Endothelial cell of umbilical vein (primary cell): ENCODE results near the gene OR2L3. TPM values are rescaled to one million over a fixed set of nuclear protein-coding genes. Genes with fewer than 3 reads are reported as not detected.

ENCODE experiments used
- BruUV-seq: library from RNA; stranded (reverse); fragments of 400-500 nt; replicated peaks from 2 replicates; lab custom pipeline; 2021; lab: Mats Ljungman, UMichigan
- CTCF ChIA-PET: fragments of 300-600, 350-600 bp; sonication (Branson Sonifier 250); formaldehyde crosslinking; loops from one replicate; lab custom pipeline; 2021; ENCODE audit warnings: antibody characterized with exemption, inconsistent platforms; lab: Charles Lee
- POLR2A ChIA-PET: fragments of 300-600, 350-600 bp; sonication (Branson Sonifier 250); formaldehyde crosslinking; loops from one replicate; lab custom pipeline; 2021; ENCODE audit warnings: antibody characterized with exemption, inconsistent platforms; lab: Charles Lee
- DNase-seq: peaks from one replicate; pipeline ENCODE4 v3.0.0-alpha.2; 2011; ENCODE audit warnings: low read depth, low spot score
- FAIRE-seq: peaks from 2 replicates; lab custom pipeline; 2011; peaks lifted over from hg19 to GRCh38; lab: Jason Lieb, UNC
- H2AFZ ChIP-seq: 2 replicates; pipeline ENCODE4 v1.6.0; 2012; ENCODE audit warnings: low read depth, low read length, control low read depth, inconsistent platforms
- H3K27ac ChIP-seq: 2 replicates; pipeline ENCODE4 v1.5.1; 2011; ENCODE audit warnings: low read depth, mild to moderate bottlenecking, control low read depth, low read length, moderate library complexity; ENCODE audit not compliant: insufficient read depth
- H3K27me3 ChIP-seq, 2 experiments: 2 replicates each; pipeline versions ENCODE4 v1.6.0 to v1.6.1; 2011; ENCODE audit warnings: low read length in 2 of 2, mixed read lengths in 1 of 2; ENCODE audit not compliant: control insufficient read depth in 2 of 2, insufficient read depth in 2 of 2
- H3K36me3 ChIP-seq, 2 experiments: 2 replicates in 1 of 2; 3 replicates in 1 of 2; pipeline ENCODE4 v1.5.1; 2011; ENCODE audit warnings: low read length in 2 of 2, mild to moderate bottlenecking in 1 of 2, moderate library complexity in 1 of 2; ENCODE audit not compliant: control insufficient read depth in 2 of 2, insufficient read depth in 2 of 2; ENCODE audit errors: extremely low read depth in 1 of 2
- H3K4me1 ChIP-seq: 3 replicates; pipeline ENCODE4 v1.5.1; 2011; ENCODE audit warnings: mild to moderate bottlenecking, low read length; ENCODE audit not compliant: control insufficient read depth, insufficient read depth; ENCODE audit errors: extremely low read depth
- H3K4me2 ChIP-seq: 2 replicates; pipeline ENCODE4 v1.6.1; 2011; ENCODE audit warnings: low read length, control low read depth, mixed read lengths; ENCODE audit not compliant: insufficient read depth
- H3K4me3 ChIP-seq, 3 experiments: fragments of 200-600 bp in 1 of 3; sonication (generic), shearing (Covaris generic) in 1 of 3; replicated peaks in 1 of 3; 2 replicates each; pipeline ENCODE4 v1.5.1; 2011 to 2016; ENCODE audit warnings: control low read depth in 3 of 3, low read length in 3 of 3, mild to moderate bottlenecking in 2 of 3, inconsistent platforms in 1 of 3, low read depth in 1 of 3, moderate library complexity in 1 of 3; ENCODE audit not compliant: insufficient read depth in 1 of 3
- H3K79me2 ChIP-seq: 2 replicates; pipeline ENCODE4 v1.6.0; 2012; ENCODE audit warnings: low read length, inconsistent platforms; ENCODE audit not compliant: control insufficient read depth, insufficient read depth
- H3K9ac ChIP-seq: replicated peaks from 2 replicates; pipeline ENCODE3; 2011; ENCODE audit warnings: low read length, control low read depth; ENCODE audit not compliant: insufficient read depth; ENCODE audit errors: extremely low read depth
- H3K9me1 ChIP-seq: replicated peaks from 3 replicates; pipeline ENCODE4 v1.6.0; 2011; ENCODE audit warnings: mild to moderate bottlenecking, low read length; ENCODE audit not compliant: control insufficient read depth, insufficient read depth; ENCODE audit errors: extremely low read depth
- H3K9me3 ChIP-seq: replicated peaks from 2 replicates; pipeline ENCODE4 v1.5.1; 2012; ENCODE audit warnings: low read length, inconsistent platforms; ENCODE audit not compliant: control insufficient read depth, insufficient read depth
- H4K20me1 ChIP-seq: replicated peaks from 2 replicates; pipeline ENCODE3; 2011; ENCODE audit warnings: mild to moderate bottlenecking, low read length; ENCODE audit not compliant: control insufficient read depth, insufficient read depth; ENCODE audit errors: extremely low read depth
- EZH2 ChIP-seq: IDR thresholded peaks from 2 replicates; pipeline ENCODE4 v1.6.1; 2012; ENCODE audit warnings: borderline replicate concordance, low read depth, mild to moderate bottlenecking, moderate library complexity, low read length, inconsistent platforms; ENCODE audit not compliant: severe bottlenecking
- FOS ChIP-seq: IDR thresholded peaks from 2 replicates; pipeline ENCODE4 v1.6.1; 2011; ENCODE audit warnings: mild to moderate bottlenecking, low read length, moderate library complexity, borderline replicate concordance; ENCODE audit not compliant: insufficient read depth
- GATA2 ChIP-seq: IDR thresholded peaks from 2 replicates; pipeline ENCODE4 v1.7.0; 2011; ENCODE audit warnings: low read depth, mild to moderate bottlenecking, moderate library complexity, mixed read lengths, low read length; ENCODE audit not compliant: insufficient read length, insufficient read depth
- JUN ChIP-seq: IDR thresholded peaks from 2 replicates; pipeline ENCODE4 v1.6.1; 2011; ENCODE audit warnings: borderline replicate concordance, low read depth; ENCODE audit not compliant: insufficient read length, insufficient read depth
- MAX ChIP-seq: IDR thresholded peaks from 2 replicates; pipeline ENCODE4 v1.6.1; 2011; ENCODE audit not compliant: insufficient read depth, insufficient read length
- MYC ChIP-seq: IDR thresholded peaks from one replicate; pipeline ENCODE4 v1.6.1; 2011; ENCODE audit warnings: mild to moderate bottlenecking, low read depth, low read length
- POLR2A ChIP-seq: IDR thresholded peaks from 2 replicates; pipeline ENCODE4 v1.6.1; 2012; ENCODE audit warnings: low read depth, mild to moderate bottlenecking, control low read depth, low read length
- POLR2AphosphoS5 ChIP-seq: IDR thresholded peaks from 2 replicates; pipeline ENCODE4 v1.6.1; 2012; ENCODE audit warnings: low read depth, mild to moderate bottlenecking, control low read depth, low read length, moderate library complexity; ENCODE audit not compliant: insufficient read depth
- dilution Hi-C: fragments of 300-500 bp; cut with MboI; formaldehyde crosslinking; loops from one replicate; pipeline ENCODE4 v1.15.0; 2019; ENCODE audit warnings: low sequenced_read_pairs; ENCODE audit not compliant: extremely low pct_ligation_motif_present
- intact Hi-C: fragments of 100-400 bp; cut with micrococcal nuclease; formaldehyde crosslinking; loops from one replicate; pipeline ENCODE4 v1.10.0; 2022
- polyA plus RNA-seq, 4 experiments: library from polyadenylated mRNA; depleted of rRNA in 3 of 4; stranded (reverse) in 3 of 4; unstranded in 1 of 4; fragments of >200 nt; gene quantifications; 2 replicates each; pipeline versions ENCODE4 v1.2.1 to v1.2.3, GENCODE V29; 2011 to 2012; ENCODE audit warnings: missing spikeins in 1 of 4
- total RNA-seq: library from RNA; stranded (reverse); gene quantifications from 2 replicates; pipeline ENCODE4 v1.2.3, GENCODE V29; 2021
- TF ChIP-seq, protein P1 (sequence below), 2 donors: IDR thresholded peaks; 1 replicate in 1 of 2; 2 replicates in 1 of 2; pipeline ENCODE4 v1.5.1; 2011; ENCODE audit warnings: low read length in 2 of 2, mild to moderate bottlenecking in 2 of 2, moderate library complexity in 2 of 2, control low read depth in 1 of 2, inconsistent platforms in 1 of 2, low read depth in 1 of 2; ENCODE audit not compliant: insufficient read depth in 1 of 2; ENCODE audit errors: extremely low read depth in 1 of 2

The OR2L3 gene
- total and polyA plus RNA-seq, 2 donors (not counting 3 experiments of a cell fraction or from before 2014, with no cell fraction given), result not detected

- Histone ChIP-seq H3K9ac (no peak overlapping the region), H3K27ac (no peak overlapping the region), H3K36me3 (no peaks in the 10 kb centered on the region), H2AFZ (no peak overlapping the region), H3K9me3 (peaks cover 4% of the 10 kb centered on the region), H4K20me1 (no peaks in the 10 kb centered on the region), H3K27me3 (no peaks in the 10 kb centered on the region), H3K9me1 (no peaks in the 10 kb centered on the region), H3K4me1 (no peaks in the 10 kb centered on the region), H3K79me2 (no peaks in the 10 kb centered on the region), H3K4me2 (no peak overlapping the region), H3K4me3 (no peak overlapping the region)
- no peak for DNase-seq
- BruUV-seq, result no TSS peak
- FAIRE-seq, result no peak
- dilution Hi-C loops (no loop called here), intact Hi-C loops (no loop called here)
- ChIA-PET POLR2A (no interaction called here), CTCF (no interaction called here)
- TF ChIP-seq JUN (no peak), FOS (no peak), EZH2 (no peak), GATA2 (no peak), MYC (no peak), MAX (no peak), POLR2AphosphoS5 (no peak), POLR2A (no peak)
- TF ChIP-seq, protein P1, sequence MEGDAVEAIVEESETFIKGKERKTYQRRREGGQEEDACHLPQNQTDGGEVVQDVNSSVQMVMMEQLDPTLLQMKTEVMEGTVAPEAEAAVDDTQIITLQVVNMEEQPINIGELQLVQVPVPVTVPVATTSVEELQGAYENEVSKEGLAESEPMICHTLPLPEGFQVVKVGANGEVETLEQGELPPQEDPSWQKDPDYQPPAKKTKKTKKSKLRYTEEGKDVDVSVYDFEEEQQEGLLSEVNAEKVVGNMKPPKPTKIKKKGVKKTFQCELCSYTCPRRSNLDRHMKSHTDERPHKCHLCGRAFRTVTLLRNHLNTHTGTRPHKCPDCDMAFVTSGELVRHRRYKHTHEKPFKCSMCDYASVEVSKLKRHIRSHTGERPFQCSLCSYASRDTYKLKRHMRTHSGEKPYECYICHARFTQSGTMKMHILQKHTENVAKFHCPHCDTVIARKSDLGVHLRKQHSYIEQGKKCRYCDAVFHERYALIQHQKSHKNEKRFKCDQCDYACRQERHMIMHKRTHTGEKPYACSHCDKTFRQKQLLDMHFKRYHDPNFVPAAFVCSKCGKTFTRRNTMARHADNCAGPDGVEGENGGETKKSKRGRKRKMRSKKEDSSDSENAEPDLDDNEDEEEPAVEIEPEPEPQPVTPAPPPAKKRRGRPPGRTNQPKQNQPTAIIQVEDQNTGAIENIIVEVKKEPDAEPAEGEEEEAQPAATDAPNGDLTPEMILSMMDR (IDR thresholded peaks at IDR 0.05; ENCODE audit: extremely low read depth in 1 of 2, insufficient read depth in 1 of 2, low read depth in 1 of 2, low read length in 2 of 2), result no peak
Measured at GRCh38 chr1:248000169-248000568, 46.5 kb upstream of the OR2L3 start.
